GM12873 (cell line): ENCODE data around the gene UFSP2.

Experiments
- CTCF ChIP-seq: IDR thresholded peaks from 2 replicates; pipeline ENCODE4 v1.5.1; 2012; ENCODE audit warnings: low read depth, mild to moderate bottlenecking, moderate library complexity, low read length, control low read depth; ENCODE audit not compliant: insufficient read depth; ENCODE audit errors: missing control alignments

The UFSP2 gene

GRCh38 chr4:185359767-185360446, 65.9 kb downstream of the UFSP2 start:
- TF ChIP-seq CTCF: no peak

- TF ChIP-seq CTCF: no peak
These were observed 66.8 kb downstream of the UFSP2 start for GRCh38 chr4:185358959-185359358.

DNA sequence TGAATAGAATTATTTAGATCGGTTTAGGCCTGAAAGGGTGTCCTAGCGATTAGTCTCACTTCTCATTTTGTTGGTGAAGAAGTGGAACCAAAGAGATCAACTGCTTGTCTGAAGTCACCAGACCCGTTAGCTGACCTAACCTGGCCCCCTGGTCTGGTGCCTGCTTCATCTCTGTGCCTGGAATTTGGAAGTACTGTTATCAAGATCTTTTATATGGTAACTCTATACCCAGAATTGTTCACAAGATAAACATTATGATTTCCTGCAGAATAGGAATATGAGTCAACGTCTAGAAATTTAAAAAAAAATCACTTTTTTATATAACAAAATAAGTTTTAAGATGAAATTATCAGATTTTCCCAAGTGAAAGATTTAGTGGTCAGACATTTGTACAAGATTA, 67.2 kb downstream of the UFSP2 start:
- TF ChIP-seq CTCF: no peak

DNA sequence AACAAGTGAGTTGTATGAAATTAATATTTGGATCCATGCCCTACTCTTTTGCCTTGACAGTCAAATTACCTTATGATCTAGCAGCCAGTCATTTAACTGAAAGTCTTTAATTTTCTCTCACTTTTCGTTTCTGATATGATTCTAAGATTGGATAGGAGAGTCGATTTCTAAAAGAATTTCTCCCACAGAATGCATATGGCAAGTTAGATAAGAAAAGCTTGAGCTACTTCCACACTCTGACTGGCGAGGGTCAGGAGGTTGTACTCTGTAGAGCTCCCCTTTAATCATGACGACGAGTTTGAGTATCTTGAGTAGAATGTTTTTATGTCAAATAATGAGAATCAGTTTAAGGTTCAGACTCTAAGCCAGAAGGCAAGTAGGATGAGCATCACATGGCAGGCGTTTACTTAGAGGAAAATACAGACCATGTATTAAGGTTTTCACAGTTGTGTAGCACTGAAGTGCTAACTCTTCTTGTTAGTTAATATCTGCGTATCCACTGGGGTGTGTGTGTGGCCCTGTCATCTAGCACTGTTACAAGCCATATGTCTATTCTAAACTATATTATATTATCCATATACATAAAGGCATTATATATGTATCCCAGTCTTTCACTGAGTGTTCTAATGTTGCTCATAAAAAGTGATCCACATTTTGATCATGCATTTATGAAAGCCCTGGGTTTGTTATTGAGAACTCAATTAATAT, 67.9 kb downstream of the UFSP2 start:
- TF ChIP-seq CTCF: no peak

- TF ChIP-seq CTCF: no peak
These were observed 68.6 kb downstream of the UFSP2 start for GRCh38 chr4:185357211-185357610.

DNA sequence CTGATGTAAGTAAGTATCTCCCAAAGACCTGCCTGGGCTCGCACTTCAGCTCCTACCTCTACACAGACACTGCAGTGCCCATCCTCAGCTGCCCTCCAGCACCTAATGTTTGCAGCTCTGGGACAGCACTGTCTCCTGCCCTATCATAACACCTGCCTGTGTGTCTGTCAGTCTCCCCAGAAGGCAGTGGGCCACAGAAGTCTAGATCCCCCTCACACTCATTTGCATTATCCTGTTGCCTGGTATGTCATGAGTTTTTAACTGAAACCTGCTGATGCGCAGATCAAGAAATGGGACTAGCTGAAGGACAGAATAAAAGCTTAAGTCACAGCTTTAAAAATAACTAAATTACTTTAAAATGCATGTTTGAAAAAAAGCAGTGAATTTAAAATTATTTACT, 73.0 kb downstream of the UFSP2 start:
- TF ChIP-seq CTCF: no peak

- no peak for TF ChIP-seq CTCF
These were observed 73.6 kb downstream of the UFSP2 start for GRCh38 chr4:185352202-185352601.
